CD14-positive monocyte (primary cell): ENCODE results near the gene FAAP100. TPM values are rescaled to one million over a fixed set of nuclear protein-coding genes. Genes with fewer than 3 reads are reported as not detected.

ENCODE experiments used
- DNase-seq, 3 donors: peaks; one replicate each; pipeline ENCODE4 v3.0.0-alpha.2; 2011 to 2022
- H2AFZ ChIP-seq: 2 replicates; pipeline ENCODE4 v1.6.0; 2012; ENCODE audit warnings: mild to moderate bottlenecking, low read depth, low read length, inconsistent platforms; ENCODE audit not compliant: insufficient read depth, poor library complexity, severe bottlenecking
- H3K27ac ChIP-seq, 2 donors: 1 replicate in 1 of 2; 2 replicates in 1 of 2; pipeline ENCODE4 v1.5.1; 2012 to 2013; ENCODE audit warnings: low read length in 2 of 2, control low read depth in 1 of 2, inconsistent platforms in 1 of 2, low read depth in 1 of 2, mild to moderate bottlenecking in 1 of 2
- H3K27me3 ChIP-seq, 2 donors: one replicate each; pipeline versions ENCODE4 v1.6.0 to v1.6.1; 2011 to 2013; ENCODE audit warnings: low read length in 2 of 2; ENCODE audit not compliant: control insufficient read depth in 2 of 2, insufficient read depth in 2 of 2
- H3K36me3 ChIP-seq, 2 donors: replicated peaks in 1 of 2; 1 replicate in 1 of 2; 2 replicates in 1 of 2; pipeline versions ENCODE4 v1.5.1 to v1.6.1; 2012 to 2013; ENCODE audit warnings: low read length in 2 of 2, control low read depth in 1 of 2, inconsistent platforms in 1 of 2, mild to moderate bottlenecking in 1 of 2; ENCODE audit not compliant: insufficient read depth in 2 of 2, control insufficient read depth in 1 of 2
- H3K4me1 ChIP-seq, 2 donors: 1 replicate in 1 of 2; 2 replicates in 1 of 2; pipeline versions ENCODE4 v1.5.1 to v1.6.1; 2012 to 2013; ENCODE audit warnings: low read length in 2 of 2, control low read depth in 1 of 2, inconsistent platforms in 1 of 2, mild to moderate bottlenecking in 1 of 2, moderate library complexity in 1 of 2; ENCODE audit not compliant: insufficient read depth in 2 of 2, control insufficient read depth in 1 of 2
- H3K4me2 ChIP-seq: replicated peaks from 2 replicates; pipeline ENCODE3; 2012; ENCODE audit warnings: low read length, moderate library complexity, mild to moderate bottlenecking; ENCODE audit not compliant: poor library complexity, severe bottlenecking; ENCODE audit errors: extremely low read depth
- H3K4me3 ChIP-seq, 3 experiments: fragments of 200-600 bp in 1 of 3; sonication (generic) in 1 of 3; replicated peaks in 1 of 3; 1 replicate in 2 of 3; 2 replicates in 1 of 3; pipeline ENCODE4 v1.5.1; 2011 to 2013; ENCODE audit warnings: low read length in 3 of 3, mild to moderate bottlenecking in 3 of 3, control low read depth in 2 of 3, low read depth in 2 of 3, inconsistent platforms in 1 of 3, moderate library complexity in 1 of 3
- H3K79me2 ChIP-seq: 2 replicates; pipeline ENCODE4 v1.6.0; 2012; ENCODE audit warnings: mild to moderate bottlenecking, control low read depth, inconsistent platforms, low read length, moderate library complexity; ENCODE audit not compliant: insufficient read depth
- H3K9ac ChIP-seq: 2 replicates; pipeline ENCODE4 v1.6.0; 2017; ENCODE audit warnings: low read length, mild to moderate bottlenecking; ENCODE audit not compliant: insufficient read depth, poor library complexity, severe bottlenecking
- H3K9me3 ChIP-seq, 2 donors: replicated peaks in 1 of 2; 1 replicate in 1 of 2; 2 replicates in 1 of 2; pipeline versions ENCODE4 v1.5.1 to v1.6.1; 2012 to 2013; ENCODE audit warnings: low read length in 2 of 2, control low read depth in 1 of 2; ENCODE audit not compliant: control insufficient read depth in 1 of 2, insufficient read depth in 1 of 2
- H4K20me1 ChIP-seq: 2 replicates; pipeline ENCODE4 v1.6.0; 2012; ENCODE audit warnings: mild to moderate bottlenecking, low read length, control low read depth, moderate library complexity; ENCODE audit not compliant: insufficient read depth
- H3K27ac Mint-ChIP-seq, 7 donors: one replicate each; pipeline ENCODE4 v1.8.0; 2020; ENCODE audit warnings: mild to moderate bottlenecking in 7 of 7, mixed read lengths in 7 of 7, moderate library complexity in 6 of 7, inconsistent platforms in 2 of 7
- H3K27me3 Mint-ChIP-seq, 3 donors: one replicate each; pipeline ENCODE4 v1.8.0; 2021 to 2022; ENCODE audit warnings: low read depth in 3 of 3, mild to moderate bottlenecking in 3 of 3, mixed read lengths in 3 of 3, moderate library complexity in 3 of 3, inconsistent platforms in 1 of 3
- H3K36me3 Mint-ChIP-seq, 2 donors: one replicate each; pipeline ENCODE4 v1.8.0; 2020; ENCODE audit warnings: mixed read lengths in 2 of 2, inconsistent platforms in 1 of 2, mild to moderate bottlenecking in 1 of 2
- H3K4me1 Mint-ChIP-seq: one replicate; pipeline ENCODE4 v1.8.0; 2020; ENCODE audit warnings: mild to moderate bottlenecking, mixed read lengths
- H3K4me3 Mint-ChIP-seq, 2 donors: one replicate each; pipeline ENCODE4 v1.8.0; 2020; ENCODE audit warnings: mild to moderate bottlenecking in 2 of 2, mixed read lengths in 2 of 2, moderate library complexity in 1 of 2
- H3K9me3 Mint-ChIP-seq, 7 donors: one replicate each; pipeline ENCODE4 v1.8.0; 2020 to 2022; ENCODE audit warnings: mixed read lengths in 7 of 7, mild to moderate bottlenecking in 6 of 7, moderate library complexity in 6 of 7, inconsistent platforms in 2 of 7
- CTCF ChIP-seq: fragments of 200-600 bp; IDR thresholded peaks from one replicate; pipeline ENCODE4 v1.8.0; 2022; ENCODE audit warnings: antibody characterized with exemption, mild to moderate bottlenecking
- WGBS: methylation state at CpG from one replicate; pipeline ENCODE4 v1.1.5; 2013; ENCODE audit warnings: missing lambda C conversion rate; ENCODE audit not compliant: insufficient coverage; 5-methylcytosine and 5-hydroxymethylcytosine counted together
- intact Hi-C, 2 donors: fragments of 100-400 bp; cut with micrococcal nuclease; formaldehyde crosslinking; loops; one replicate each; pipeline versions ENCODE4 v1.15.0 to v1.15.1; 2023
- polyA plus RNA-seq, 3 donors: library from polyadenylated mRNA; depleted of rRNA in 1 of 3; unstranded in 2 of 3; stranded (reverse) in 1 of 3; fragments of 300-500 nt in 2 of 3; fragments of >200 nt in 1 of 3; fragmentation: Illumina TruSeq in 2 of 3; gene quantifications; 1 replicate in 2 of 3; 2 replicates in 1 of 3; pipeline ENCODE4 v1.2.3, GENCODE V29; 2012 to 2021

FAAP100 gene
- polyA plus RNA-seq, 3 donors, result 10.3 to 37.6 (median 13.9) TPM

DNA sequence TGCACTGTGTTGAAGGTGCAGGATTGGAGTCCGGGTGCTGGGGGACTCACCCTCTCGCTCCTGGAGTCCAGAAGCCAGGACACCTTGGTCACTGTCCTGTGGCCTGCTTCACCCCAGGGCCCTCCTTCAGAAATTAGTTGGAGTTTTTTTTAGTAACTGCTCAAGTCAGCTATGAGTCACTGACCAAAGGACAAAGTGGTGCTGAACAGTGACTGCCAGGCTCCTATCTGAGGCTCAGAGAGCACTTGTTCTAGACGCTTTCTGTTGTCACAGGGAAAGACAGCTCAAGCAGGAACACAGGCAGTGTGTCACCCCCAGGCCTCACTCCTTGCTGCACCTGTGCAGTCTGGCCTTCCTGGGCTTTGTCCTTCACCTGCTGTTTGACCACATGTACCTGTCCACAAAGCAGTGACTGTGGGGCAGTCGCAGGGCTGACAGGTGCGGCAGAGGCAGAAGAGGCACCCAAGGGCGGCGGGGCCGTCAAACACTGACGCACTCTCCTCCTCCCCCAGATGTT is 4.1 kb upstream of the FAAP100 start:
- peaks cover 56 to 81% of the 10 kb centered on the region in 2 donors for H3K4me1 ChIP-seq
- no peak for TF ChIP-seq CTCF
- Mint-ChIP-seq H3K27me3 (peaks cover 0 to 1% (median 0%) of the 10 kb centered on the region in 3 donors), H3K9me3 (no peaks in the 10 kb centered on the region), H3K27ac (peak overlapping the region in 1 of 7 donors; percentile 66), H3K36me3 (peaks cover 27 to 43% of the 10 kb centered on the region in 2 donors), H3K4me3 (no peak overlapping the region), H3K4me1 (peaks cover 67% of the 10 kb centered on the region)
- H3K27ac ChIP-seq, result peak overlapping the region in 1 of 2 donors; percentile 94
- H2AFZ ChIP-seq, result no peak overlapping the region
- WGBS, result 64% methylated on average over 3 of the region's 9 CpGs
- no peaks in the 10 kb centered on the region for H3K27me3 ChIP-seq
- H3K9ac ChIP-seq, result no peak overlapping the region
- no peak overlapping the region for H3K4me2 ChIP-seq
- peaks cover 27 to 35% of the 10 kb centered on the region in 2 donors for H3K36me3 ChIP-seq
- H3K79me2 ChIP-seq, result peaks cover 73% of the 10 kb centered on the region
- H3K9me3 ChIP-seq, result no peaks in the 10 kb centered on the region
- peaks cover 42% of the 10 kb centered on the region for H4K20me1 ChIP-seq
- no peak overlapping the region for H3K4me3 ChIP-seq
- peak in 1 of 3 donors; percentile 29 for DNase-seq
- intact Hi-C loops, result loop anchor here in 1 of 2 donors (5.0 kb wide), 1 partner anchor 46 kb away; no protein-coding TSS in a partner anchor

GRCh38 chr17:81553616-81554181 is 1.5 kb upstream of the FAAP100 start:
- intact Hi-C loops, result loop anchor here (2.0 to 5.0 kb wide), 3 partner anchors 35 to 47 kb away; partner anchors contain the start of gene ACTG1 (in 1 of the 2)
- H2AFZ ChIP-seq, result peak overlapping the region; percentile 80
- H3K4me1 Mint-ChIP-seq, result peaks cover 52% of the 10 kb centered on the region

More at GRCh38 chr17:81553616-81554181, 1.5 kb upstream of the FAAP100 start:
- Mint-ChIP-seq H3K27me3 (peaks cover 0 to 1% (median 0%) of the 10 kb centered on the region in 3 donors), H3K27ac (peak overlapping the region; percentile 86 to 94 (median 93)), H3K36me3 (peaks cover 37 to 58% of the 10 kb centered on the region in 2 donors), H3K4me3 (peak overlapping the region; percentile 87 to 91), H3K9me3 (peaks cover 0 to 2% (median 0%) of the 10 kb centered on the region in 7 donors)
- Histone ChIP-seq H3K9me3 (no peaks in the 10 kb centered on the region), H3K27me3 (no peaks in the 10 kb centered on the region), H3K36me3 (peaks cover 41 to 48% of the 10 kb centered on the region in 2 donors), H3K9ac (peak overlapping the region; percentile 81), H3K4me2 (peak overlapping the region; percentile 94), H3K4me3 (peak overlapping the region; percentile 79 to 93 (median 92)), H3K79me2 (peaks cover 76% of the 10 kb centered on the region), H4K20me1 (peaks cover 49% of the 10 kb centered on the region), H3K4me1 (peaks cover 37 to 62% of the 10 kb centered on the region in 2 donors), H3K27ac (peak overlapping the region; percentile 71 to 83)
- no peak for TF ChIP-seq CTCF
- DNase-seq, result peak; percentile 46 to 87 (median 64)
- 12% methylated on average over 20 of the region's 24 CpGs for WGBS
